ENCODE data around the gene MYORG.
"Not testable (repeated sequence)": the region's sequence is repeated elsewhere in the genome, so short reads cannot be mapped to it uniquely, and the experiment has no call there.

MYORG gene

GRCh38 chr9:34338079-34338478 lies 38.6 kb downstream of the MYORG start:
- not testable (repeated sequence) for FAIRE-seq; DNase-seq (ENCODE audit: insufficient read length, low spot score)

- FAIRE-seq = no peak
- no peak for DNase-seq (ENCODE audit: insufficient read length, low spot score)
These were observed 39.3 kb downstream of the MYORG start for GRCh38 chr9:34337403-34337802.

GRCh38 chr9:34335376-34335775 lies 41.3 kb downstream of the MYORG start:
- no peak for FAIRE-seq

DNA sequence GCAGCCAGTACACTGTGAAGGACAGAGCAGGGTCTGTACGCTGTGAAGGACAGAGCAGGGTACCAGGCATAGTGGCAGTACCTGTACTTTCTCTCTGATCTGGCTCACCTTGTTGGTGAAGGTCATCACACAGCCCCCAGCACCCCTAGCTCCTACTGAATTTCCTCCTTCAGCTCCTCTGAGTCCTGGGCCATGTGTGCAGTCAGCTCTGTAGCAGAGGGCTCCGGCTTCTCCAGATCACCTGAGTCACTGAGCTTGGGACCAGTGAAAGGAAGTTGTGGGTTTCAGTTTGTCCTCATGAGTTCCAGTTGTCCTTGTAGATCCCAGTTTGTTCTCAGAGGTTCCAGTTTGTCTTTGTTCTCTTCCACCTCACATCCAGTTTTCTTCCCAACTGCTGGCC lies 41.8 kb downstream of the MYORG start:
- DNase-seq (ENCODE audit: insufficient read length, low spot score) (no peak), FAIRE-seq (no peak)

More at GRCh38 chr9:34335376-34335775, 41.3 kb downstream of the MYORG start:
- no peak for DNase-seq (ENCODE audit: insufficient read length, low spot score)

DNA sequence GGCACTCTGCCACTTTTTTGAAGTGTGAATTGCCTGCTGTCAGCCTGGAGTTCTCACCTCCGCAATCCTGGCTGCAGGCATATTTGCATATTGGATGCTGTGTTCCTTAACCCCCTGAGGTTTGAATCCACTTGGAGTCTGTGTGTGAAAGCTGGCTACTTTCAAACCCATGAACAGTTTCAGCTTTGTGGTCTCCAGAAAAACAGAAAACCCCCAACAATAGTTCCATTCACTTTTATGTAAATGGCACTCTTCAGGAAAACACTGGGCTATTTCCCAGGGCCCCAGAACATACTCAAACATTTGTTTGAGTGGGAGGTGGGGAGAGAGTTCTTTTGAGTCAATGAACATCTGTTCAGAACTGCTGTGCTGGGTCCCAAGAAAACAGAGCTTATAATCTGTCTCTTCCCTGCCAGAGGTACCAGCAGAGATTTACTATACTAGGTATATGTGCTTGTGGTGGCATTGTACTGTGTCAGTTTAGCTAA lies 42.3 kb downstream of the MYORG start:
- DNase-seq (ENCODE audit: insufficient read length, low spot score) = no peak
- no peak for FAIRE-seq

DNA sequence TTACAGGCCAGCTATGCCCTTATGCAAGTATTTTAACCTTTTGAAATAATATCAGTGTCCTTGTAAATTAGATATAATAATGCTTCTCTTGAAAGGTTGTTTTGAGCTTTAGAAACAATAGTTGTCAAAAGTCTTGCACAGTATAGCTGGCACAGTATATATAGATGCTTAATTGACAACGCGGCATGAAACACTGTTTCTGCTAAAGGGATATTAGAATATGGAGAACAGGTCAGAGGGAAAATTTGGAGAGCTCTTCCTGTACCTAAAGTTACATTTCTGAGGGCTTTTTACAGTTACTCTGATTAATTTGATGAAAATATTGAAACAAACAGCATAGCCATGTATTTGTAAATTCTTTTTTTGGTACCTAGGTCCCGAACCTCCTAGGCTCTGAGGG lies 42.9 kb downstream of the MYORG start:
- FAIRE-seq (no peak), DNase-seq (ENCODE audit: insufficient read length, low spot score) (no peak)

DNA sequence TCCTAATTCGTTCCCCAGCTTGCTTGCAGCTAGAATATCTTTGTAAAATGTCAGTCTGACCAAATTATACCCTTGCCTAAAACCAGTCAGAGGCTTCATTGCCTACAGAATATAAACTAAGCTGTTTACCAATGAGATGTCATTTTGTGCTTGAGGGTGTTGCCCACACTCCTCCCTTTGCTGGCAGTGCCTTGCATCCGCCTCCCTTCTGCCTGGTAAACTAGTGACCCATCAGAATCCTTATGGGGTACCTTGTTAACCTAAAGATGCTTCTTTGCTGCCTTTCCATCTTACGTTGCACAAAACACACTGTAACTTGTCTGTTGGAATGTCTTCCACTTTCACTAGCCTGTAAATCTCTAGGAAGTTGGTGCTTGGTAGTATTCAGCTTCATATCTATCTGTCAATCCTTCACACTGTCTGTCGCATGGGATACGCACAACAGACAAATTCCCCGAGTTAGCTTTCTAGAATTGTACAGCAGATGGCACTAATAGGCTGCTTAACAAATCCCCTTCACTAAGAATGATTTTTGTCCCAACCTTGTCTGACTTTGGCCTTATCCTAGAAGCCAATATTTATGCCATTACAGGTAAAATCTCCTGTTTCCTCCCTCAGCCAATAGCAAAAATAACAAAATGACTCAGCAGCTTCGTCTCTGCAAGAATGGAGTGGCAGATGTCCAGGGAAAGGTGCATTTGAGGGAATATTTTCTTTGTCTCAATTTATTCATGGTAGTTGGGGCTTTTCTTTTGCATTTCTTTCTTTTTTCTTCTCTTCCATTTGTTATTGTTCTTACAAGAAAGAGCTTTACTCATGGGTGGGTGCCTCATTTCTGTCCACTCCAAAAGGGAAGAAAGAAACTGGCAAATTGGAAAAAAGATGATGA lies 44.4 kb downstream of the MYORG start:
- no peak for DNase-seq (ENCODE audit: insufficient read length, low spot score)
- FAIRE-seq = no peak

GRCh38 chr9:34331196-34331595 lies 45.5 kb downstream of the MYORG start:
- DNase-seq (ENCODE audit: insufficient read length, low spot score) = no peak
- no peak for FAIRE-seq

DNA sequence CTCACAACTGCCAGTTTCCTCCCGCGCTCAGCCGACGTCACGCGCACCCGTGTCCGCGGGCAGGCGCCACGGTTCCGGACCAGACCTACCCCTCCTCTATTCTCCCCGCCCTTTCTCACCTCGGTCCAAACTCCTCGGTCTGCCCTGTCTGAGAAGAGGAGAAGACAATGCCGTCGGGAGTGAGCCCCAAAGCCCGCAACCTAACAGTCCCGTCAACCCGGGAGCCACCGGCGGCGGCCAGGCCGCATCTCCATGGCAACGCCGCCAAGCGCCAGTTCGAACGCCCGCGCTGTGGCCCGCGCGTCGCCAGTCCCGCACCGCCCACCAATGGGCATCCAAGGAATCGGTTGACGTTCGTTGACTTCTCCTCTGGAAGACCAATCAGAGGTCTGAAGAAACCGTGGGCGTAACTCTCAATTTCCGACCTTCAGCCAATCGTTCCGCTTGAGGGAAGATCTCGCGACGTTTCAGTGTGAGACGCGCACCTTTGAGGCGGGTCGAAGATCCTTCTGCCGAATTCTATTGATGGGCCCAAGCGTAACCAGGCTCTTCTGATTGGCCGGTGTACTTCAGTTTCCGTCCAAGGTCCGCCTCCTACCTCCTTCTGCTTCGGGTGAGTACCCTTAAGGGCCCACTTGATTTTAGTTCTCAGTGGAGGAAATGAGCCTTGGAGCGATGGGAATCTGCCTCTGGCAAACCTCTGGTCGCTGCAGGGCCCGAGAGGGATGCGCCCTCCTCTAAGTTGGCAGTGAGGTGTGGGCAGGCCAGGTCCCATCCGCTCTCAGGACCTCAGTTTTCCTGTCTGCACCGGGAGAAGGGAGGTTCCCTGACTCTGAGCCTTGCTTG lies 47.5 kb downstream of the MYORG start, which contains the start of the genes KIF24 and NUDT2:
TSS of gene KIF24 (minus strand) at position 282 of the 846 bp plus-strand sequence. CDS start 17,922 bp downstream, outside the sequence.
TSS of gene NUDT2 (plus strand) at position 583 of the 846 bp plus-strand sequence. CDS start 9,471 bp downstream, outside the sequence.
- peak; percentile 86 for DNase-seq (ENCODE audit: insufficient read length, low spot score)
- FAIRE-seq = no peak

- DNase-seq (ENCODE audit: insufficient read length, low spot score) = no peak
These were observed 48.2 kb downstream of the MYORG start for GRCh38 chr9:34328500-34328986.

DNA sequence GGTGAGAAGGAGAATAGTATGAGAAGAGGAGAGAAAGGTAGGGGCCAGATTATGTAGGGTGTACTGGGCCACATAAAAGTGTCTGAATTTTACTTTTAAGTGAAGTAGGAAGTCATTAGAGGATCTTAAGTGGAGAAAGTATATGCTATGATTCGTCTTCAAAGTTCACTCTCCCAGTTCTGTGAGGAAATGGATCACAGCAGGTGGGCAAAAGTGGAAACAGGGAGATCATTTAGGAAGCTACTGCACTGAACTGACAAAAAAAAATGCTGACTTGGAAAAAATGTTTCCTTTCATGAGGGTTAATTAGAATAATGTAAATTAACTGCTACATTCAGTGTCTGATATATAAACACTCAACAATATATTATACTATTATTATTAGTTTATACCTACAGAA lies 50.0 kb downstream of the MYORG start:
- FAIRE-seq (no peak), DNase-seq (ENCODE audit: insufficient read length, low spot score) (no peak)

More at GRCh38 chr9:34328500-34328986, 48.2 kb downstream of the MYORG start:
- no peak for FAIRE-seq

DNA sequence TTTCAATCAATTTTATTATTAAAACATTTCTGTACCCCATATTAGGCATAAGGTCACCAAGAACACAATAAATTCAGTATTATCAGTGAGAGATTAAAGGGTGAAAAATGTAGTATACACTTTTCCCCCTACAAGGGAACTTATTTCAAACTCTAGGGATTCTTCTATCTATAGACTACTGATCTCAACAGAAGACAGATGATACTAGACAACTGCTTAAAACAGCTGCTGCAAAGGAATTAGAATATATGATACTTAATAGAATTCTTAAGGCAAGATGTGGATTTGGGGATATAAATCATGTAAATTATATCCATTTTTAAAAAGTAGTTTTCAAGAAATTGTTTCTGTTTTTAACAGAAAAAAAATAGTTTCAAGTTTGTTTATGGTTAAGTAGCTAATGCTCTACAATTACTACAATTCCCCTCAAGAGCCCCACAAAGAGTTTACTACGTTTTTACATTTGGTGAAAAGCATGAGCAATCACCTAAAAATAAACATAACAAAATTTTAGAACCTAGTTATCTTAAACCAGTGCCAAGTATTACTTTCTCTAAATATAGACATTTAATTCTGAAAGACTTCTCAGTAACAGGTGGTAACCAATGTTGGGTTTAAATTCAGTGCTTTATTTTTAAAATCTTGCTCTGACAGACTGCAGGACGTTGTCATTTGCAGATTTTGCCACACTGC lies 53.7 kb downstream of the MYORG start:
- FAIRE-seq (no peak), DNase-seq (ENCODE audit: insufficient read length, low spot score) (no peak)

GRCh38 chr9:34321451-34321850 lies 55.2 kb downstream of the MYORG start:
- DNase-seq (ENCODE audit: insufficient read length, low spot score) = no peak
- FAIRE-seq = no peak

GRCh38 chr9:34318163-34318790 lies 58.4 kb downstream of the MYORG start:
- FAIRE-seq (no peak), DNase-seq (ENCODE audit: insufficient read length, low spot score) (no peak)

DNA sequence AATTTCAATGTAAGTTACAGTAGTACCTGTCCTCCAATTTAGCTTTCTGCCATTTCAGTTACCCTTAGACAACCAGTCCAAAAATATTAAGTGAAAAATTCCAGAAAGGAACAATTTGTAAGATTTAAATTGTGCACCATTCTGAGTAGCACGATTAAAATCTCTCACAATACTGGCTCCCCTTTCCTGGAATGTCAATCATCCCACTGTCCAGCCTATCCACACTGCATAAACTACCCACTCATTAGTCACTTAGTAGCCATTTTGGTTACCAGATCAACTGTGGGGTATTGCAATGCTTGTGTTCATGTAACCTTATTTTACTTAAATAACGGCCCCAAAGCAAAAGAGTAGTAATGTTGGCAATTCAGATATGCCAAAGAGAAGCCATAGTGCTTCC lies 59.3 kb downstream of the MYORG start:
- DNase-seq (ENCODE audit: insufficient read length, low spot score) (no peak), FAIRE-seq (no peak)

All from HTR-8/SVneo (cell line).